ENCODE measurements around the gene TAB2. TPM values are rescaled to one million over a fixed set of nuclear protein-coding genes. Genes with fewer than 3 reads are reported as not detected.

Gene TAB2
- total and polyA plus RNA-seq, 2 donors (not counting 3 experiments of a cell fraction or from before 2014, with no cell fraction given): 26.0 to 37.4 TPM

- Histone ChIP-seq H3K79me2 (ENCODE audit: control insufficient read depth, insufficient read depth, low read length) (no peaks in the 10 kb centered on the region), H3K9ac (replicated peaks; ENCODE audit: extremely low read depth, insufficient read depth, low read length) (no peak overlapping the region), H3K4me1 (ENCODE audit: control insufficient read depth, extremely low read depth, insufficient read depth, low read length) (no peaks in the 10 kb centered on the region), H3K4me3 (replicated peaks in 1 of 3; ENCODE audit: insufficient read depth in 1 of 3, low read depth in 1 of 3, low read length in 3 of 3) (no peak overlapping the region), H4K20me1 (replicated peaks; ENCODE audit: control insufficient read depth, extremely low read depth, insufficient read depth, low read length) (no peaks in the 10 kb centered on the region), H2AFZ (ENCODE audit: low read depth, low read length) (no peak overlapping the region), H3K36me3 (ENCODE audit: control insufficient read depth in 2 of 2, extremely low read depth in 1 of 2, insufficient read depth in 2 of 2, low read length in 2 of 2) (no peaks in the 10 kb centered on the region), H3K27me3 (ENCODE audit: control insufficient read depth in 2 of 2, insufficient read depth in 2 of 2, low read length in 2 of 2) (peaks cover 4 to 7% of the 10 kb centered on the region in 2 experiments), H3K9me3 (replicated peaks; ENCODE audit: control insufficient read depth, insufficient read depth, low read length) (no peaks in the 10 kb centered on the region), H3K27ac (ENCODE audit: insufficient read depth, low read depth, low read length) (no peak overlapping the region), H3K4me2 (ENCODE audit: insufficient read depth, low read length) (no peak overlapping the region), H3K9me1 (replicated peaks; ENCODE audit: control insufficient read depth, extremely low read depth, insufficient read depth, low read length) (no peaks in the 10 kb centered on the region)
- intact Hi-C loops (cut with micrococcal nuclease) (no loop called here), dilution Hi-C loops (cut with MboI; ENCODE audit: extremely low pct_ligation_motif_present, low sequenced_read_pairs) (no loop called here)
- DNase-seq (ENCODE audit: low read depth, low spot score): no peak
- ChIA-PET POLR2A (no interaction called here), CTCF (no interaction called here)
- TF ChIP-seq MYC (IDR thresholded peaks at IDR 0.05; ENCODE audit: low read depth, low read length): no peak
- no peak for TF ChIP-seq GATA2 (IDR thresholded peaks at IDR 0.05; ENCODE audit: insufficient read depth, insufficient read length, low read depth, low read length)
- TF ChIP-seq EZH2 (IDR thresholded peaks at IDR 0.05; ENCODE audit: borderline replicate concordance, low read depth, low read length, severe bottlenecking): no peak
- no peak for TF ChIP-seq POLR2A (IDR thresholded peaks at IDR 0.05; ENCODE audit: low read depth, low read length)
- TF ChIP-seq CTCF (IDR thresholded peaks at IDR 0.05; ENCODE audit: extremely low read depth in 1 of 2, insufficient read depth in 1 of 2, low read depth in 1 of 2, low read length in 2 of 2): no peak
- TF ChIP-seq MAX (IDR thresholded peaks at IDR 0.05; ENCODE audit: insufficient read depth, insufficient read length): no peak
- no peak for TF ChIP-seq POLR2AphosphoS5 (IDR thresholded peaks at IDR 0.05; ENCODE audit: insufficient read depth, low read depth, low read length)
- TF ChIP-seq JUN (IDR thresholded peaks at IDR 0.05; ENCODE audit: borderline replicate concordance, insufficient read depth, insufficient read length, low read depth): no peak
- no peak for TF ChIP-seq FOS (IDR thresholded peaks at IDR 0.05; ENCODE audit: borderline replicate concordance, insufficient read depth, low read length)
- no TSS peak for BruUV-seq (replicated peaks)
- FAIRE-seq: no peak
These were observed 44.2 kb upstream of the TAB2 start for GRCh38 chr6:149273318-149273717.

Measured in endothelial cell of umbilical vein (primary cell).